H1 (cell line): ENCODE results near the gene RNF38. TPM values are rescaled to one million over a fixed set of nuclear protein-coding genes. Genes with fewer than 3 reads are reported as not detected.

Experiments
- CTCF ChIA-PET: fragments of 300-600 bp; sonication (Branson Sonifier 250); formaldehyde crosslinking; loops from one replicate; lab custom pipeline; 2021; ENCODE audit not compliant: partially characterized antibody; lab: Charles Lee
- POLR2A ChIA-PET: fragments of 300-600 bp; sonication (Branson Sonifier 250); formaldehyde crosslinking; loops from one replicate; lab custom pipeline; 2021; ENCODE audit warnings: inconsistent platforms; ENCODE audit not compliant: partially characterized antibody; lab: Charles Lee
- DNase-seq, 2 experiments: peaks; one replicate each; pipeline versions ENCODE4 v3.0.0 to v3.0.0-alpha.2; 2010 to 2022; ENCODE audit warnings: low spot score in 2 of 2, low read depth in 1 of 2, mixed read lengths in 1 of 2
- FAIRE-seq: peaks from 2 replicates; lab custom pipeline; 2011; peaks lifted over from hg19 to GRCh38; lab: Jason Lieb, UNC
- H2AFZ ChIP-seq: 2 replicates; pipeline ENCODE4 v1.8.1; 2012; ENCODE audit warnings: low read length, inconsistent platforms
- H2AK5ac ChIP-seq: 2 replicates; pipeline ENCODE4 v1.6.1; 2013; ENCODE audit warnings: low read depth, low read length
- H2BK120ac ChIP-seq: replicated peaks from 2 replicates; pipeline ENCODE3; 2013; ENCODE audit warnings: low read depth, low read length, inconsistent platforms
- H2BK12ac ChIP-seq: 2 replicates; pipeline ENCODE4 v1.6.1; 2013; ENCODE audit warnings: low read depth, low read length
- H2BK15ac ChIP-seq: 2 replicates; pipeline ENCODE4 v1.6.1; 2013; ENCODE audit warnings: low read length
- H2BK20ac ChIP-seq: 2 replicates; pipeline ENCODE4 v1.6.1; 2013; ENCODE audit warnings: low read length
- H2BK5ac ChIP-seq: 2 replicates; pipeline ENCODE4 v1.6.1; 2013; ENCODE audit warnings: low read depth, low read length
- H3K14ac ChIP-seq: 2 replicates; pipeline ENCODE4 v1.6.1; 2013; ENCODE audit warnings: inconsistent platforms; ENCODE audit not compliant: insufficient read length
- H3K18ac ChIP-seq: 2 replicates; pipeline ENCODE4 v1.6.1; 2013; ENCODE audit warnings: low read length; ENCODE audit errors: extremely low read depth
- H3K23ac ChIP-seq: 2 replicates; pipeline ENCODE4 v1.6.1; 2013; ENCODE audit warnings: inconsistent platforms; ENCODE audit not compliant: insufficient read length
- H3K23me2 ChIP-seq: 2 replicates; pipeline ENCODE4 v1.6.1; 2013; ENCODE audit warnings: low read depth, low read length
- H3K27ac ChIP-seq: 2 replicates; pipeline ENCODE4 v1.6.1; 2011; ENCODE audit warnings: low read depth, low read length, inconsistent platforms
- H3K27me3 ChIP-seq, 4 experiments: replicated peaks in 1 of 4; 1 replicate in 1 of 4; 2 replicates in 3 of 4; pipeline versions ENCODE4 v1.6.1 to v1.8.1; 2011 to 2013; ENCODE audit warnings: low read length in 3 of 4, mild to moderate bottlenecking in 3 of 4, inconsistent platforms in 2 of 4, mixed read lengths in 2 of 4, moderate library complexity in 1 of 4; ENCODE audit not compliant: control insufficient read depth in 3 of 4, insufficient read depth in 3 of 4; ENCODE audit errors: extremely low read depth in 1 of 4
- H3K36me3 ChIP-seq, 4 experiments: 2 replicates each; pipeline versions ENCODE4 v1.6.1 to v1.8.1; 2011 to 2013; ENCODE audit warnings: mild to moderate bottlenecking in 4 of 4, low read length in 3 of 4, moderate library complexity in 2 of 4, control low read depth in 1 of 4, inconsistent platforms in 1 of 4; ENCODE audit not compliant: insufficient read depth in 4 of 4, control insufficient read depth in 2 of 4
- H3K4ac ChIP-seq: replicated peaks from 2 replicates; pipeline ENCODE3; 2013; ENCODE audit warnings: low read length, low read depth, mixed read lengths, inconsistent platforms; ENCODE audit not compliant: insufficient read length
- H3K4me1 ChIP-seq, 4 experiments: replicated peaks in 1 of 4; 1 replicate in 1 of 4; 2 replicates in 3 of 4; pipeline versions ENCODE4 v1.6.1 to v1.8.1; 2011 to 2013; ENCODE audit warnings: low read length in 3 of 4, inconsistent platforms in 2 of 4, mixed read lengths in 1 of 4; ENCODE audit not compliant: insufficient read depth in 4 of 4, control insufficient read depth in 3 of 4
- H3K4me2 ChIP-seq, 2 experiments: 2 replicates each; pipeline versions ENCODE4 v1.6.1 to v1.8.1; 2011 to 2013; ENCODE audit warnings: low read depth in 2 of 2, low read length in 2 of 2, control low read depth in 1 of 2, inconsistent platforms in 1 of 2, mild to moderate bottlenecking in 1 of 2; ENCODE audit not compliant: insufficient read depth in 1 of 2
- H3K4me3 ChIP-seq, 4 experiments: fragments of 200-600, 300-600 bp in 1 of 4; sonication (generic), shearing (Covaris generic), sonication (Bioruptor Twin) in 1 of 4; 2 replicates each; pipeline versions ENCODE4 v1.5.1 to v1.8.1; 2011 to 2016; ENCODE audit warnings: low read length in 4 of 4, low read depth in 3 of 4, control low read depth in 2 of 4, inconsistent platforms in 2 of 4, mild to moderate bottlenecking in 2 of 4, mixed read lengths in 1 of 4, moderate library complexity in 1 of 4; ENCODE audit not compliant: insufficient read depth in 2 of 4; ENCODE audit errors: extremely low read depth in 1 of 4
- H3K56ac ChIP-seq: replicated peaks from 2 replicates; pipeline ENCODE3; 2013; ENCODE audit warnings: low read depth, mild to moderate bottlenecking, mixed read lengths, low read length, inconsistent platforms; ENCODE audit not compliant: insufficient read length
- H3K79me1 ChIP-seq: 2 replicates; pipeline ENCODE4 v1.6.1; 2013; ENCODE audit warnings: low read depth, low read length, control low read depth
- H3K79me2 ChIP-seq, 2 experiments: 2 replicates each; pipeline versions ENCODE4 v1.6.1 to v1.8.1; 2012 to 2013; ENCODE audit warnings: low read length in 2 of 2, mild to moderate bottlenecking in 2 of 2, inconsistent platforms in 1 of 2; ENCODE audit not compliant: insufficient read depth in 2 of 2, control insufficient read depth in 1 of 2
- H3K9ac ChIP-seq, 4 experiments: replicated peaks in 1 of 4; 1 replicate in 1 of 4; 2 replicates in 3 of 4; pipeline versions ENCODE4 v1.6.1 to v1.8.1; 2011 to 2013; ENCODE audit warnings: low read depth in 3 of 4, low read length in 3 of 4, control low read depth in 2 of 4, mild to moderate bottlenecking in 2 of 4, moderate library complexity in 2 of 4, inconsistent platforms in 1 of 4; ENCODE audit errors: extremely low read depth in 1 of 4
- H3K9me3 ChIP-seq, 2 experiments: 2 replicates each; pipeline versions ENCODE4 v1.6.1 to v1.8.1; 2012 to 2013; ENCODE audit warnings: mild to moderate bottlenecking in 2 of 2, moderate library complexity in 2 of 2, control low read depth in 1 of 2, inconsistent platforms in 1 of 2, low read depth in 1 of 2, low read length in 1 of 2, mixed read lengths in 1 of 2; ENCODE audit not compliant: insufficient read depth in 2 of 2
- H4K20me1 ChIP-seq, 2 experiments: replicated peaks in 1 of 2; 2 replicates each; pipeline versions ENCODE3 to v1.8.1; 2011 to 2013; ENCODE audit warnings: inconsistent platforms in 2 of 2, low read length in 2 of 2, mild to moderate bottlenecking in 1 of 2; ENCODE audit not compliant: insufficient read depth in 2 of 2, control insufficient read depth in 1 of 2
- H4K5ac ChIP-seq: 2 replicates; pipeline ENCODE4 v1.6.1; 2013; ENCODE audit warnings: low read length, low read depth, mixed read lengths, inconsistent platforms; ENCODE audit not compliant: insufficient read length
- H4K8ac ChIP-seq: 2 replicates; pipeline ENCODE4 v1.8.0; 2013; ENCODE audit warnings: mild to moderate bottlenecking, moderate library complexity, low read length, inconsistent platforms; ENCODE audit not compliant: insufficient read depth; ENCODE audit errors: extremely low read depth
- H4K91ac ChIP-seq: replicated peaks from 2 replicates; pipeline ENCODE3; 2013; ENCODE audit warnings: low read length, mixed read lengths, inconsistent platforms; ENCODE audit not compliant: insufficient read length
- ATF3 ChIP-seq: IDR thresholded peaks from 2 replicates; pipeline ENCODE4 v1.6.1; 2011; ENCODE audit warnings: low read depth, mild to moderate bottlenecking, low read length; ENCODE audit not compliant: insufficient read depth
- CREB1 ChIP-seq: IDR thresholded peaks from 2 replicates; pipeline ENCODE4 v1.6.1; 2012; ENCODE audit warnings: inconsistent platforms
- CTBP2 ChIP-seq: IDR thresholded peaks from 2 replicates; pipeline ENCODE4 v1.7.0; 2011; ENCODE audit warnings: borderline replicate concordance, mild to moderate bottlenecking, moderate library complexity, mixed read lengths, low read length; ENCODE audit not compliant: insufficient read depth, insufficient read length
- FOSL1 ChIP-seq: IDR thresholded peaks from 2 replicates; pipeline ENCODE4 v1.6.1; 2011; ENCODE audit warnings: mild to moderate bottlenecking, low read depth, low read length, moderate library complexity; ENCODE audit not compliant: insufficient read depth
- GTF2F1 ChIP-seq: IDR thresholded peaks from 2 replicates; pipeline ENCODE4 v1.6.1; 2012; ENCODE audit warnings: low read depth, low read length, improper control_type of control experiment, borderline replicate concordance
- KDM1A ChIP-seq: fragments of 200-600, 300-600 bp; sonication (generic); IDR thresholded peaks from 2 replicates; pipeline ENCODE4 v1.7.1; 2016; ENCODE audit warnings: mild to moderate bottlenecking, low read length, borderline replicate concordance
- KDM4A ChIP-seq: IDR thresholded peaks from one replicate; pipeline ENCODE4 v1.7.1; 2012; ENCODE audit warnings: low read depth, mild to moderate bottlenecking, moderate library complexity, low read length, inconsistent platforms; ENCODE audit not compliant: severe bottlenecking
- NANOG ChIP-seq: IDR thresholded peaks from 2 replicates; pipeline ENCODE4 v1.6.1; 2011; ENCODE audit warnings: low read length, low read depth, mild to moderate bottlenecking, inconsistent platforms; ENCODE audit not compliant: insufficient read depth, poor library complexity, severe bottlenecking
- POU5F1 ChIP-seq: IDR thresholded peaks from 2 replicates; pipeline ENCODE4 v1.6.1; 2011; ENCODE audit warnings: low read depth, mild to moderate bottlenecking, low read length, moderate library complexity
- SIN3A ChIP-seq, 2 experiments: IDR thresholded peaks in 1 of 2; conservative IDR thresholded peaks in 1 of 2; 2 replicates each; pipeline ENCODE4 v1.6.1; 2011 to 2012; ENCODE audit warnings: low read length in 2 of 2, improper control_type of control experiment in 1 of 2, low read depth in 1 of 2, mild to moderate bottlenecking in 1 of 2
- SP1 ChIP-seq: IDR thresholded peaks from 2 replicates; pipeline ENCODE4 v1.6.1; 2011; ENCODE audit warnings: low read depth, low read length
- USF2 ChIP-seq: IDR thresholded peaks from 2 replicates; pipeline ENCODE4 v1.6.1; 2011; ENCODE audit warnings: low read length, improper control_type of control experiment
- YY1 ChIP-seq: IDR thresholded peaks from 2 replicates; pipeline ENCODE4 v1.6.1; 2011; ENCODE audit warnings: low read depth, mild to moderate bottlenecking, low read length
- polyA plus RNA-seq, 7 experiments: library from polyadenylated mRNA; depleted of rRNA in 3 of 7; stranded (reverse) in 5 of 7; unstranded in 2 of 7; fragments of >200 nt in 5 of 7; fragments of 200-250 nt in 2 of 7; gene quantifications; 1 replicate in 5 of 7; 2 replicates in 1 of 7; 4 replicates in 1 of 7; pipeline versions ENCODE4 v1.2.1 to v1.2.3, GENCODE V29; 2011 to 2013; ENCODE audit warnings: missing spikeins in 2 of 7, mixed read lengths in 2 of 7
- total RNA-seq: library from RNA; stranded (reverse); fragmentation: NEBNext Ultra II Directional; extraction: Animal tissue kit (Norgen Biotek cat#: 25700); gene quantifications from 2 replicates; pipeline ENCODE4 v1.2.1, GENCODE V29; 2021

RNF38 gene
- total and polyA plus RNA-seq, 2 of the 8 experiments (the other 6 are each of a cell fraction or from before 2014, with no cell fraction given): 54.9 to 60.9 TPM

GRCh38 chr9:36382484-36382883 lies 17.6 kb downstream of the RNF38 start:
- H2BK20ac ChIP-seq: no peak overlapping the region
- H2BK12ac ChIP-seq: no peak overlapping the region
- H2BK120ac ChIP-seq: no peak overlapping the region
- no peak overlapping the region for H3K27ac ChIP-seq
- H3K18ac ChIP-seq: no peak overlapping the region
- H3K9me3 ChIP-seq: no peaks in the 10 kb centered on the region
- ChIA-PET POLR2A (no interaction called here), CTCF (no interaction called here)
- no peak overlapping the region for H2AFZ ChIP-seq
- peaks cover 5 to 96% of the 10 kb centered on the region in 2 experiments; a peak in 3 of 4 replicates for H3K79me2 ChIP-seq
- H2BK5ac ChIP-seq: no peak overlapping the region
- peaks cover 1 to 3% of the 10 kb centered on the region in 2 experiments for H4K20me1 ChIP-seq
- H4K5ac ChIP-seq: no peak overlapping the region
- H3K36me3 ChIP-seq: peaks cover 0 to 4% (median 2%) of the 10 kb centered on the region in 4 experiments; a peak in 2 of 8 replicates
- no peak overlapping the region for H3K4ac ChIP-seq
- no peak overlapping the region for H3K4me3 ChIP-seq
- no peak overlapping the region for H4K91ac ChIP-seq
- H3K79me1 ChIP-seq: peaks cover 3% of the 10 kb centered on the region; the same call in 1 of the 2 replicates
- H3K23me2 ChIP-seq: no peaks in the 10 kb centered on the region
- H3K4me1 ChIP-seq: peaks cover 0 to 20% (median 9%) of the 10 kb centered on the region in 4 experiments; a peak in 5 of 7 replicates
- H4K8ac ChIP-seq: no peak overlapping the region
- DNase-seq (no peak), FAIRE-seq (peak; percentile 78)
- H2BK15ac ChIP-seq: no peak overlapping the region
- no peak overlapping the region for H3K56ac ChIP-seq
- H3K9ac ChIP-seq: no peak overlapping the region
- no peaks in the 10 kb centered on the region for H3K27me3 ChIP-seq
- H2AK5ac ChIP-seq: no peak overlapping the region
- H3K14ac ChIP-seq: no peak overlapping the region
- H3K23ac ChIP-seq: no peak overlapping the region
- peak overlapping the region in 1 of 2 experiments; percentile 28; a peak in 1 of 4 replicates for H3K4me2 ChIP-seq
- TF ChIP-seq ATF3 (no peak), CTBP2 (no peak), CREB1 (no peak), POU5F1 (no peak), GTF2F1 (no peak), SIN3A (conservative IDR thresholded peaks at IDR 0.05 in 1 of 2, IDR thresholded peaks at IDR 0.05 in 1 of 2; ENCODE audit: low read depth in 1 of 2, low read length in 2 of 2) (no peak), KDM4A (no peak), FOSL1 (no peak), NANOG (no peak), YY1 (no peak), USF2 (no peak), KDM1A (no peak), SP1 (no peak)
